ENCODE measurements around the gene IFT122. TPM values are rescaled to one million over a fixed set of nuclear protein-coding genes. Genes with fewer than 3 reads are reported as not detected.

Gene IFT122
- total and polyA plus RNA-seq, 2 donors (not counting 3 experiments of a cell fraction or from before 2014, with no cell fraction given): 38.4 to 41.7 TPM

DNA sequence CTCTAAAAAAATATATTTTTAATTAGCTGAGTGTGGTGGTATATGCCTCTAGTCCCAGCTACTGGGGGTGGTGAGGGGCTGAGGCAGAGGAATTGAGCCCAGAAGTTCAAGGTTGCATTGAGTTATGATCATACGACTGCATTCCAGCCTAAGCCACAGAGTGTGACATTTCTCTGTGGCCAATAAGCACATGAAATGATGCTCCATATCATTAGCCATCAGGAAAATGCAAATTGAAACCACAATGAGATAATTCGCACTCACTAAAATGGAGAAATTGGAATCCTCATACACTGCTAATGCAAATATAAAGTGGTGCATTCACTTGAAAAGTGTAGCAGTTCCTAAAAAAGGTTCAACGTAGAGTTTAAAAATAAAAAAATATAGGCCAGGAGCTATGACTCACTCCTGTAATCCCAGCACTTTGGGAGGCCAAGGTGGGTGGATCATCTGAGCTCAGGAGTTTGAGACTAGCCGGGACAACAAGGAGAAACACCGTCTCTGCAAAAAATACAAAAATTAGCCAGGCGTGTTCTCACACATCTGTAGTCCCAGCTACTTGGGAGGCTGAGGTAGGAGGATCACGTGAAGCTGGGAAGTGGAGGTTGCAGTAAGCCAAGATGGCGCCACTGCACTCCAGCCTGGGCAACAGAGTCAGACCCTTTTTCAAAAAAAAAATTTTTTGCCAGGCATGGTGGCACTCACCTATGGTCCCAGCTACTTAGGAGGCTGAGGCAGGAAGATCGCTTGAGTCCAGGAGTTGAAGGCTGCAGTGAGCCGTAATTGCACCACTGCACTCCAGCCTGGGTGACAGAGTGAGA is 35.2 kb downstream of the IFT122 start:
- no peak overlapping the region for H3K4me3 ChIP-seq (replicated peaks in 1 of 3; ENCODE audit: insufficient read depth in 1 of 3, low read depth in 1 of 3, low read length in 3 of 3)
- no peak for DNase-seq (ENCODE audit: low read depth, low spot score)
- dilution Hi-C loops (cut with MboI; ENCODE audit: extremely low pct_ligation_motif_present, low sequenced_read_pairs): no loop called here
- CTCF ChIA-PET: interaction anchor here (0.9 to 2.2 kb wide), 4 partner anchors 10 to 92 kb away, joined by 3 to 9 read pairs (median 6); no protein-coding TSS in a partner anchor
- no peaks in the 10 kb centered on the region for H4K20me1 ChIP-seq (replicated peaks; ENCODE audit: control insufficient read depth, extremely low read depth, insufficient read depth, low read length)
- H3K4me2 ChIP-seq (ENCODE audit: insufficient read depth, low read length): no peak overlapping the region
- H3K27ac ChIP-seq (ENCODE audit: insufficient read depth, low read depth, low read length): no peak overlapping the region
- no peaks in the 10 kb centered on the region for H3K27me3 ChIP-seq (ENCODE audit: control insufficient read depth in 2 of 2, insufficient read depth in 2 of 2, low read length in 2 of 2)
- intact Hi-C loops (cut with micrococcal nuclease): no loop called here
- H2AFZ ChIP-seq (ENCODE audit: low read depth, low read length): no peak overlapping the region
- H3K9ac ChIP-seq (replicated peaks; ENCODE audit: extremely low read depth, insufficient read depth, low read length): no peak overlapping the region
- H3K4me1 ChIP-seq (ENCODE audit: control insufficient read depth, extremely low read depth, insufficient read depth, low read length): no peaks in the 10 kb centered on the region
- H3K36me3 ChIP-seq (ENCODE audit: control insufficient read depth in 2 of 2, extremely low read depth in 1 of 2, insufficient read depth in 2 of 2, low read length in 2 of 2): peaks cover 6 to 21% of the 10 kb centered on the region in 2 experiments
- H3K9me3 ChIP-seq (replicated peaks; ENCODE audit: control insufficient read depth, insufficient read depth, low read length): no peaks in the 10 kb centered on the region
- no peaks in the 10 kb centered on the region for H3K79me2 ChIP-seq (ENCODE audit: control insufficient read depth, insufficient read depth, low read length)
- FAIRE-seq: no peak
- TF ChIP-seq MAX (IDR thresholded peaks at IDR 0.05; ENCODE audit: insufficient read depth, insufficient read length) (no peak), MYC (IDR thresholded peaks at IDR 0.05; ENCODE audit: low read depth, low read length) (no peak), FOS (IDR thresholded peaks at IDR 0.05; ENCODE audit: borderline replicate concordance, insufficient read depth, low read length) (no peak), POLR2A (IDR thresholded peaks at IDR 0.05; ENCODE audit: low read depth, low read length) (no peak), GATA2 (IDR thresholded peaks at IDR 0.05; ENCODE audit: insufficient read depth, insufficient read length, low read depth, low read length) (no peak), EZH2 (IDR thresholded peaks at IDR 0.05; ENCODE audit: borderline replicate concordance, low read depth, low read length, severe bottlenecking) (no peak), CTCF (IDR thresholded peaks at IDR 0.05; ENCODE audit: extremely low read depth in 1 of 2, insufficient read depth in 1 of 2, low read depth in 1 of 2, low read length in 2 of 2) (no peak), POLR2AphosphoS5 (IDR thresholded peaks at IDR 0.05; ENCODE audit: insufficient read depth, low read depth, low read length) (no peak), JUN (IDR thresholded peaks at IDR 0.05; ENCODE audit: borderline replicate concordance, insufficient read depth, insufficient read length, low read depth) (no peak)
- POLR2A ChIA-PET: interaction anchor here (0.6 kb wide), 1 partner anchor 148 kb away, joined by 6 read pairs; no protein-coding TSS in a partner anchor
- no peaks in the 10 kb centered on the region for H3K9me1 ChIP-seq (replicated peaks; ENCODE audit: control insufficient read depth, extremely low read depth, insufficient read depth, low read length)
- no TSS peak for BruUV-seq (replicated peaks)

Measured in endothelial cell of umbilical vein (primary cell).